GM12878 (cell line): ENCODE results near the gene IRAK2. TPM values are rescaled to one million over a fixed set of nuclear protein-coding genes. Genes with fewer than 3 reads are reported as not detected.

ENCODE experiments used
- ATAC-seq: fragments of 200-7000 bp; cut with Tn5 transposase; 3 replicates; pipeline ENCODE4 v1.9.1; 2020; ENCODE audit warnings: mild to moderate bottlenecking, moderate library complexity
- BruUV-seq: library from RNA; stranded (reverse); fragments of 400-500 nt; replicated peaks from 2 replicates; lab custom pipeline; 2021; lab: Mats Ljungman, UMichigan
- CTCF ChIA-PET: fragments of 300-600 bp; sonication (Branson Sonifier 250); formaldehyde crosslinking; extraction: SDS; loops from one replicate; lab custom pipeline; 2021; ENCODE audit warnings: inconsistent platforms; lab: Yijun Ruan, JAX
- POLR2A ChIA-PET: fragments of 350-600 bp; formaldehyde crosslinking; extraction: SDS; loops from one replicate; lab custom pipeline; 2021; ENCODE audit warnings: inconsistent platforms; lab: Charles Lee
- RAD21 ChIA-PET: fragments of 300-600 bp; sonication (Branson Sonifier 250); formaldehyde crosslinking; loops from one replicate; lab custom pipeline; 2023; ENCODE audit warnings: antibody characterized with exemption; ENCODE audit not compliant: unreplicated experiment; lab: Charles Lee
- SMC1A ChIA-PET: fragments of 300-600 bp; sonication (Branson Sonifier 250); formaldehyde crosslinking; loops from one replicate; lab custom pipeline; 2023; ENCODE audit not compliant: unreplicated experiment, uncharacterized antibody; lab: Charles Lee
- DNase-seq: peaks from one replicate; pipeline ENCODE4 v3.0.0-alpha.2; 2011; ENCODE audit warnings: low read depth, low spot score
- FAIRE-seq: peaks from 3 replicates; lab custom pipeline; 2011; peaks lifted over from hg19 to GRCh38; lab: Jason Lieb, UNC
- H2AFZ ChIP-seq: 2 replicates; pipeline ENCODE4 v1.6.0; 2011; ENCODE audit warnings: low read depth, low read length, control low read depth; ENCODE audit not compliant: control insufficient read depth
- H3K27ac ChIP-seq: 2 replicates; pipeline ENCODE4 v1.5.1; 2011; ENCODE audit warnings: control low read depth; ENCODE audit not compliant: control insufficient read depth, insufficient read depth
- H3K27me3 ChIP-seq, 2 experiments: replicated peaks in 1 of 2; 2 replicates each; pipeline versions ENCODE4 v1.6.0 to v1.6.1; 2011; ENCODE audit warnings: low read length in 1 of 2; ENCODE audit not compliant: control insufficient read depth in 2 of 2, insufficient read depth in 2 of 2
- H3K36me3 ChIP-seq, 2 experiments: 2 replicates each; pipeline ENCODE4 v1.5.1; 2011; ENCODE audit warnings: low read length in 1 of 2; ENCODE audit not compliant: control insufficient read depth in 2 of 2, insufficient read depth in 2 of 2
- H3K4me1 ChIP-seq: 2 replicates; pipeline ENCODE4 v1.6.1; 2011; ENCODE audit warnings: mild to moderate bottlenecking, low read length, moderate library complexity, mixed read lengths; ENCODE audit not compliant: control insufficient read depth, insufficient read depth
- H3K4me2 ChIP-seq: 2 replicates; pipeline ENCODE4 v1.6.0; 2011; ENCODE audit warnings: control low read depth; ENCODE audit not compliant: control insufficient read depth, insufficient read depth
- H3K4me3 ChIP-seq: fragments of 200-600 bp; sonication (generic); 2 replicates; pipeline ENCODE4 v1.5.1; 2016
- H3K79me2 ChIP-seq: 2 replicates; pipeline ENCODE4 v1.6.0; 2011; ENCODE audit warnings: low read length; ENCODE audit not compliant: control insufficient read depth, insufficient read depth
- H3K9ac ChIP-seq: 2 replicates; pipeline ENCODE4 v1.8.0; 2011; ENCODE audit warnings: low read length, control low read depth, mixed read lengths; ENCODE audit not compliant: control insufficient read depth, insufficient read depth
- H3K9me3 ChIP-seq: replicated peaks from 3 replicates; pipeline ENCODE4 v1.5.1; 2011; ENCODE audit warnings: mild to moderate bottlenecking, low read length; ENCODE audit not compliant: control insufficient read depth, insufficient read depth
- H4K20me1 ChIP-seq: 2 replicates; pipeline ENCODE4 v1.6.0; 2011; ENCODE audit not compliant: control insufficient read depth, insufficient read depth
- ATF7 ChIP-seq: fragments of 450-650 bp; IDR thresholded peaks from 2 replicates; pipeline ENCODE4 v1.6.1; 2016; ENCODE audit warnings: low read depth, mild to moderate bottlenecking
- CREM ChIP-seq: IDR thresholded peaks from 2 replicates; pipeline ENCODE4 v1.6.1; 2014; ENCODE audit warnings: antibody characterized with exemption, low read depth
- ETV6 ChIP-seq, 2 experiments: fragments of 450-650 bp in 1 of 2; IDR thresholded peaks in 1 of 2; conservative IDR thresholded peaks in 1 of 2; 2 replicates each; pipeline ENCODE4 v1.6.1; 2014; ENCODE audit warnings: antibody characterized with exemption in 1 of 2, borderline replicate concordance in 1 of 2, low read depth in 1 of 2, mild to moderate bottlenecking in 1 of 2, moderate library complexity in 1 of 2
- KAT2A ChIP-seq: conservative IDR thresholded peaks from 2 replicates; pipeline ENCODE4 v1.6.1; 2011; ENCODE audit warnings: low read depth, low read length; ENCODE audit not compliant: control insufficient read depth
- POLR2AphosphoS5 ChIP-seq: IDR thresholded peaks from 2 replicates; pipeline ENCODE4 v1.6.1; 2011; ENCODE audit warnings: mild to moderate bottlenecking, low read length, inconsistent platforms
- RAD51 ChIP-seq: fragments of 450-650 bp; IDR thresholded peaks from 2 replicates; pipeline ENCODE4 v1.6.1; 2016; ENCODE audit warnings: moderate library complexity, mild to moderate bottlenecking, inconsistent platforms
- RCOR1 ChIP-seq: conservative IDR thresholded peaks from 2 replicates; pipeline ENCODE4 v1.6.1; 2012; ENCODE audit warnings: low read depth, low read length, improper control_type of control experiment
- SREBF1 ChIP-seq: IDR thresholded peaks from 2 replicates; pipeline ENCODE4 v1.6.1; 2012; ENCODE audit warnings: mild to moderate bottlenecking, low read length
- ZNF207 ChIP-seq: fragments of 450-650 bp; IDR thresholded peaks from 2 replicates; pipeline ENCODE4 v1.6.1; 2014; ENCODE audit warnings: antibody characterized with exemption, mild to moderate bottlenecking, borderline replicate concordance
- ZNF24 ChIP-seq: fragments of 450-650 bp; IDR thresholded peaks from 2 replicates; pipeline ENCODE4 v1.6.1; 2017; ENCODE audit warnings: antibody characterized with exemption, mild to moderate bottlenecking
- ZSCAN29 ChIP-seq: fragments of 450-650 bp; IDR thresholded peaks from 2 replicates; pipeline ENCODE4 v1.6.1; 2017; ENCODE audit warnings: mild to moderate bottlenecking, moderate library complexity
- WGBS: methylation state at CpG from one replicate; pipeline ENCODE4 v1.1.6; 2016; ENCODE audit warnings: low lambda C conversion rate; ENCODE audit not compliant: insufficient replicate concordance, insufficient coverage; ENCODE audit errors: missing lambda C conversion rate; 5-methylcytosine and 5-hydroxymethylcytosine counted together
- in situ Hi-C: fragments of 300-500 bp; cut with MboI; formaldehyde crosslinking; loops from 9 replicates; pipeline ENCODE4 v1.14.3; 2018; ENCODE audit warnings: mixed read lengths
- intact Hi-C: fragments of 100-400 bp; cut with micrococcal nuclease; formaldehyde crosslinking; loops from one replicate; pipeline ENCODE4 v1.14.2; 2022; ENCODE audit not compliant: unreplicated experiment
- polyA plus RNA-seq, 11 experiments: library from polyadenylated mRNA; depleted of rRNA in 4 of 11; unstranded in 6 of 11; stranded (reverse) in 5 of 11; fragments of >200 nt; fragmentation: Nextera tagmentation in 4 of 11; fragmentation: Illumina TruSeq in 1 of 11; extraction: Ambion mirVana in 4 of 11; extraction: Trizol in 1 of 11; gene quantifications; 1 replicate in 1 of 11; 2 replicates in 10 of 11; pipeline versions ENCODE4 v1.2.1 to v1.2.3, GENCODE V29; 2011 to 2016; ENCODE audit warnings: inconsistent platforms in 2 of 11, missing spikeins in 2 of 11, low read depth in 1 of 11
- total RNA-seq, 4 experiments: library from RNA; depleted of rRNA in 3 of 4; stranded (reverse); fragments of >200 nt in 3 of 4; fragmentation: Illumina TruSeq in 1 of 4; extraction: Trizol in 1 of 4; gene quantifications; 2 replicates each; pipeline versions ENCODE4 v1.2.1 to v1.2.3, GENCODE V29; 2013 to 2021
- TF ChIP-seq, protein P1 (sequence below): fragments of 450-650 bp; IDR thresholded peaks from 2 replicates; pipeline ENCODE4 v1.6.1; 2017; ENCODE audit warnings: mild to moderate bottlenecking, low read depth, inconsistent platforms; ENCODE audit not compliant: poor library complexity, severe bottlenecking
- TF ChIP-seq, protein P2 (sequence below): fragments of 450-650 bp; IDR thresholded peaks from 2 replicates; pipeline ENCODE4 v1.6.1; 2018; ENCODE audit warnings: mild to moderate bottlenecking, low read depth, moderate library complexity; ENCODE audit not compliant: partially characterized antibody
- TF ChIP-seq, protein P3 (sequence below): fragments of 450-650 bp; IDR thresholded peaks from 2 replicates; pipeline ENCODE4 v1.6.1; 2016; ENCODE audit warnings: mild to moderate bottlenecking

Gene IRAK2
- total and polyA plus RNA-seq, 10 of the 15 experiments (the other 5 are each of a cell fraction or from before 2014, with no cell fraction given), result 0.48 to 5.7 (median 4.5) TPM

DNA sequence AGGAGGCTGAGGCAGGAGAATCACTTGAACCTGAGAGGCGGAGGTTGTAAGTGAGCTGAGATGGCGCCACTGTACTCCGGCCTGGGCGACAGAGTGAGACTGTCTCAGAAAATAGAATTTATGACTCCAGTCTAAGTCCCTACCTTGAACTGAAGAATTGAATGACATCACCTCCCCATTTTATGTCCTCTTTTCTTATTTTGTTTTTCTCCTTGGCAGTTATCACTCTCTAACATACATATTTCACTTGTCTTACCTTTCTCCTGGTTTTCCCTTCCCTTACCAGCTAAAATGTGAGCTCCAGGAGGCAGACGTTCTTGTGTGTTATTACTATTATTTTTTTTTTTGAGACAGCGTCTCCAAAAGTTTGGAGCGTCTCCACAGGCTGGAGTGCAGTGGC, 91.1 kb downstream of the IRAK2 start:
- ATAC-seq, result no peak
- no peaks in the 10 kb centered on the region; the same call in 1 of the 2 replicates for H4K20me1 ChIP-seq
- over 99% methylated on average over 7 of the region's 7 CpGs for WGBS
- CTCF ChIA-PET, result interaction anchor here (1.1 kb wide), 1 partner anchor 323 kb away, joined by 3 read pairs; no protein-coding TSS in a partner anchor
- H2AFZ ChIP-seq, result no peak overlapping the region
- in situ Hi-C loops (no loop called here), intact Hi-C loops (no loop called here)
- BruUV-seq, result no TSS peak
- H3K9ac ChIP-seq, result no peak overlapping the region
- no peaks in the 10 kb centered on the region for H3K9me3 ChIP-seq
- H3K4me3 ChIP-seq, result no peak overlapping the region
- SMC1A ChIA-PET, result interaction anchor here (0.6 kb wide), 2 partner anchors 280 to 1867 kb away, joined by 3 read pairs; no protein-coding TSS in a partner anchor
- RAD21 ChIA-PET, result no interaction called here
- H3K36me3 ChIP-seq, result peaks cover 7 to 28% of the 10 kb centered on the region in 2 experiments; a peak in 3 of 4 replicates
- peaks cover 45% of the 10 kb centered on the region for H3K79me2 ChIP-seq
- no peaks in the 10 kb centered on the region for H3K4me1 ChIP-seq
- no peak overlapping the region for H3K4me2 ChIP-seq
- TF ChIP-seq POLR2AphosphoS5 (no peak), ATF7 (no peak), ETV6 (conservative IDR thresholded peaks at IDR 0.05 in 1 of 2, IDR thresholded peaks at IDR 0.05 in 1 of 2; ENCODE audit: borderline replicate concordance in 1 of 2, low read depth in 1 of 2) (no peak), SREBF1 (no peak), ZNF207 (no peak), RCOR1 (no peak), ZSCAN29 (no peak), ZNF24 (no peak), RAD51 (no peak), KAT2A (no peak), CREM (no peak)
- TF ChIP-seq, protein P1, sequence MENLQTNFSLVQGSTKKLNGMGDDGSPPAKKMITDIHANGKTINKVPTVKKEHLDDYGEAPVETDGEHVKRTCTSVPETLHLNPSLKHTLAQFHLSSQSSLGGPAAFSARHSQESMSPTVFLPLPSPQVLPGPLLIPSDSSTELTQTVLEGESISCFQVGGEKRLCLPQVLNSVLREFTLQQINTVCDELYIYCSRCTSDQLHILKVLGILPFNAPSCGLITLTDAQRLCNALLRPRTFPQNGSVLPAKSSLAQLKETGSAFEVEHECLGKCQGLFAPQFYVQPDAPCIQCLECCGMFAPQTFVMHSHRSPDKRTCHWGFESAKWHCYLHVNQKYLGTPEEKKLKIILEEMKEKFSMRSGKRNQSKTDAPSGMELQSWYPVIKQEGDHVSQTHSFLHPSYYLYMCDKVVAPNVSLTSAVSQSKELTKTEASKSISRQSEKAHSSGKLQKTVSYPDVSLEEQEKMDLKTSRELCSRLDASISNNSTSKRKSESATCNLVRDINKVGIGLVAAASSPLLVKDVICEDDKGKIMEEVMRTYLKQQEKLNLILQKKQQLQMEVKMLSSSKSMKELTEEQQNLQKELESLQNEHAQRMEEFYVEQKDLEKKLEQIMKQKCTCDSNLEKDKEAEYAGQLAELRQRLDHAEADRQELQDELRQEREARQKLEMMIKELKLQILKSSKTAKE, result no peak
- TF ChIP-seq, protein P2, sequence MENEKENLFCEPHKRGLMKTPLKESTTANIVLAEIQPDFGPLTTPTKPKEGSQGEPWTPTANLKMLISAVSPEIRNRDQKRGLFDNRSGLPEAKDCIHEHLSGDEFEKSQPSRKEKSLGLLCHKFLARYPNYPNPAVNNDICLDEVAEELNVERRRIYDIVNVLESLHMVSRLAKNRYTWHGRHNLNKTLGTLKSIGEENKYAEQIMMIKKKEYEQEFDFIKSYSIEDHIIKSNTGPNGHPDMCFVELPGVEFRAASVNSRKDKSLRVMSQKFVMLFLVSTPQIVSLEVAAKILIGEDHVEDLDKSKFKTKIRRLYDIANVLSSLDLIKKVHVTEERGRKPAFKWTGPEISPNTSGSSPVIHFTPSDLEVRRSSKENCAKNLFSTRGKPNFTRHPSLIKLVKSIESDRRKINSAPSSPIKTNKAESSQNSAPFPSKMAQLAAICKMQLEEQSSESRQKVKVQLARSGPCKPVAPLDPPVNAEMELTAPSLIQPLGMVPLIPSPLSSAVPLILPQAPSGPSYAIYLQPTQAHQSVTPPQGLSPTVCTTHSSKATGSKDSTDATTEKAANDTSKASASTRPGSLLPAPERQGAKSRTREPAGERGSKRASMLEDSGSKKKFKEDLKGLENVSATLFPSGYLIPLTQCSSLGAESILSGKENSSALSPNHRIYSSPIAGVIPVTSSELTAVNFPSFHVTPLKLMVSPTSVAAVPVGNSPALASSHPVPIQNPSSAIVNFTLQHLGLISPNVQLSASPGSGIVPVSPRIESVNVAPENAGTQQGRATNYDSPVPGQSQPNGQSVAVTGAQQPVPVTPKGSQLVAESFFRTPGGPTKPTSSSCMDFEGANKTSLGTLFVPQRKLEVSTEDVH, result no peak
- TF ChIP-seq, protein P3, sequence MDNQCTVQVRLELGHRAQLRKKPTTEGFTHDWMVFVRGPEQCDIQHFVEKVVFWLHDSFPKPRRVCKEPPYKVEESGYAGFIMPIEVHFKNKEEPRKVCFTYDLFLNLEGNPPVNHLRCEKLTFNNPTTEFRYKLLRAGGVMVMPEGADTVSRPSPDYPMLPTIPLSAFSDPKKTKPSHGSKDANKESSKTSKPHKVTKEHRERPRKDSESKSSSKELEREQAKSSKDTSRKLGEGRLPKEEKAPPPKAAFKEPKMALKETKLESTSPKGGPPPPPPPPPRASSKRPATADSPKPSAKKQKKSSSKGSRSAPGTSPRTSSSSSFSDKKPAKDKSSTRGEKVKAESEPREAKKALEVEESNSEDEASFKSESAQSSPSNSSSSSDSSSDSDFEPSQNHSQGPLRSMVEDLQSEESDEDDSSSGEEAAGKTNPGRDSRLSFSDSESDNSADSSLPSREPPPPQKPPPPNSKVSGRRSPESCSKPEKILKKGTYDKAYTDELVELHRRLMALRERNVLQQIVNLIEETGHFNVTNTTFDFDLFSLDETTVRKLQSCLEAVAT, result no peak
- FAIRE-seq, result no peak
- POLR2A ChIA-PET, result no interaction called here
- H3K27me3 ChIP-seq, result no peaks in the 10 kb centered on the region
- DNase-seq, result no peak
- no peak overlapping the region for H3K27ac ChIP-seq
